ENCODE data around the gene TAX1BP3. TPM values are rescaled to one million over a fixed set of nuclear protein-coding genes. Genes with fewer than 3 reads are reported as not detected.

The TAX1BP3 gene
- total and polyA plus RNA-seq, 9 of the 15 experiments (the other 6 are each of a cell fraction or from before 2014, with no cell fraction given) = 0.99 to 14.5 (median 6.2) TPM

DNA sequence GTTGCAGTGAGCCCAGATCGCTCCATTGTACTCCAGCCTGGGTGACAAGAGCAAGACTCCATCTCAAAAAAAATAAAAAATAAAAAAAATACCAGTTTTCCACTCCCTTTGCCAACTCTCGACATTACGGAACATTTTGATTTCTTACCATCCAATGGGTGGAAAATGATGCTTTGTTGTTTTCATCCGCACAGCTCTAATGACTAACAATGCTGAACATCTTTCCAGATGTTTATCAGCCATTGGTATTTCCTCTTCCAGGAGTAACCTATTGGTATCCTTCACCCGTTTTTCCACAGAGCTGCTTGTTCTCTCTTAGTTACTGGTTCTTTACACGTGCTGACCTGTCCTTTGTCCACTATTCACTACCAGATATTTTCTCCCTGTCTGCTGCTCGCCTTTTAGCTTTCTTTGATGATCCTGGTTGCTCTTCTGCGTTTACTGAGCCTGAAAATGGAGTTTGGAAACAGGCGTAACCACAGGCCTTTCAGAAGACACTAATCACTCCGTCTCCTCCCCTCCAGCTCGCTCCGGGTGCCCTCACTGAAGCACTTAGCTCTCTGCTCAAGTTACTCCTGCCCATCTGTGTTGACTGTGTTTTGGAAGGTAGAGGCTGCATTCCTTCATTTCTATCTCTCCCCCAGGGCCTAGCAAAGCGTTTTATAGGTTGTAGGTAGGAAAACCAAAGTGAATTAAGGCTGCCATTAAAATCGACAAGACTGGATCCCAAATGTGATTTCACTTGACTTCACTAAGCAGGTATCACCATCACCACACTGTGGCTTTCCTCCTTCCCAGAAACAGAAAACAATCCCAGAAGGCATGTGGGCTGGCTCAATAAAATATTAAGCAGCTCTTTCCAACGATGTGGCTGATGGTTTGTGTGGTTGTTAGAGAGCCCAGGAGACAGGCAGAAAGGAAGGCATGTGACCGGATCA is 41.3 kb downstream of the TAX1BP3 start:
- no peaks in the 10 kb centered on the region for H3K9me3 ChIP-seq (replicated peaks; ENCODE audit: control insufficient read depth, insufficient read depth, low read depth, low read length)
- no peaks in the 10 kb centered on the region for H4K20me1 ChIP-seq (replicated peaks; ENCODE audit: control insufficient read depth, insufficient read depth, low read length)
- intact Hi-C loops (cut with micrococcal nuclease) (no loop called here), in situ Hi-C loops (cut with MboI) (no loop called here)
- H3K9ac ChIP-seq (ENCODE audit: insufficient read depth in 1 of 2, low read depth in 2 of 2, low read length in 2 of 2) = no peak overlapping the region
- DNase-seq (ENCODE audit: extremely low read depth in 1 of 4, low spot score in 3 of 4) = no peak
- peaks cover 42% of the 10 kb centered on the region; the same call in 2 of the 3 replicates for H3K36me3 ChIP-seq (ENCODE audit: control insufficient read depth, insufficient read depth, low read length)
- ATAC-seq = no peak
- no peaks in the 10 kb centered on the region for H3K9me1 ChIP-seq (ENCODE audit: control insufficient read depth, insufficient read depth, low read length)
- no peak for FAIRE-seq
- TF ChIP-seq ZNF445 (CRISPR knock-in tag; IDR thresholded peaks at IDR 0.05; ENCODE audit: low read depth) (no peak), GABPB2 (CRISPR knock-in tag; conservative IDR thresholded peaks at IDR 0.05) (no peak), CSDE1 (IDR thresholded peaks at IDR 0.05) (no peak), TARDBP (IDR thresholded peaks at IDR 0.05) (no peak), DPF2 (IDR thresholded peaks at IDR 0.05) (no peak), HEY1 (CRISPR knock-in tag; IDR thresholded peaks at IDR 0.05; ENCODE audit: borderline replicate concordance) (no peak)
- TF ChIP-seq, protein P1, sequence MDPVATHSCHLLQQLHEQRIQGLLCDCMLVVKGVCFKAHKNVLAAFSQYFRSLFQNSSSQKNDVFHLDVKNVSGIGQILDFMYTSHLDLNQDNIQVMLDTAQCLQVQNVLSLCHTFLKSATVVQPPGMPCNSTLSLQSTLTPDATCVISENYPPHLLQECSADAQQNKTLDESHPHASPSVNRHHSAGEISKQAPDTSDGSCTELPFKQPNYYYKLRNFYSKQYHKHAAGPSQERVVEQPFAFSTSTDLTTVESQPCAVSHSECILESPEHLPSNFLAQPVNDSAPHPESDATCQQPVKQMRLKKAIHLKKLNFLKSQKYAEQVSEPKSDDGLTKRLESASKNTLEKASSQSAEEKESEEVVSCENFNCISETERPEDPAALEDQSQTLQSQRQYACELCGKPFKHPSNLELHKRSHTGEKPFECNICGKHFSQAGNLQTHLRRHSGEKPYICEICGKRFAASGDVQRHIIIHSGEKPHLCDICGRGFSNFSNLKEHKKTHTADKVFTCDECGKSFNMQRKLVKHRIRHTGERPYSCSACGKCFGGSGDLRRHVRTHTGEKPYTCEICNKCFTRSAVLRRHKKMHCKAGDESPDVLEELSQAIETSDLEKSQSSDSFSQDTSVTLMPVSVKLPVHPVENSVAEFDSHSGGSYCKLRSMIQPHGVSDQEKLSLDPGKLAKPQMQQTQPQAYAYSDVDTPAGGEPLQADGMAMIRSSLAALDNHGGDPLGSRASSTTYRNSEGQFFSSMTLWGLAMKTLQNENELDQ (CRISPR knock-in tag; IDR thresholded peaks at IDR 0.05; ENCODE audit: borderline replicate concordance) = no peak
- ChIA-PET POLR2A (interaction anchor here (1.8 kb wide), 1 partner anchor 9 kb away, joined by 7 read pairs; the partner anchor contains the start of genes CTNS and SHPK), CTCF (ENCODE audit: low intra/inter-chr PET ratio) (no interaction called here)
- H3K4me1 ChIP-seq (replicated peaks in 1 of 2; ENCODE audit: control insufficient read depth in 2 of 2, insufficient read depth in 2 of 2, low read length in 2 of 2) = no peaks in the 10 kb centered on the region
- H2AFZ ChIP-seq (ENCODE audit: low read depth, low read length) = no peak overlapping the region
- no peaks in the 10 kb centered on the region for H3K79me2 ChIP-seq (ENCODE audit: control insufficient read depth, insufficient read depth, low read length)
- no peak overlapping the region for H3K4me2 ChIP-seq (ENCODE audit: insufficient read depth, low read length)
- no peaks in the 10 kb centered on the region for H3K27me3 ChIP-seq (ENCODE audit: control insufficient read depth in 2 of 2, insufficient read depth in 2 of 2, low read length in 2 of 2)
- H3K4me3 ChIP-seq = no peak overlapping the region
- no peak overlapping the region for H3K27ac ChIP-seq (ENCODE audit: extremely low read depth, low read depth, low read length)
- BruUV-seq (replicated peaks) = no TSS peak
- WGBS (ENCODE audit: insufficient coverage, low coverage, missing lambda C conversion rate) = 77% methylated on average over 15 of the region's 16 CpGs

All from K562 (cell line).